Nephron progenitor cell (in vitro differentiated cells): ENCODE data around the gene CHRNA5.
"Not testable (repeated sequence)": the region's sequence is repeated elsewhere in the genome, so short reads cannot be mapped to it uniquely, and the experiment has no call there.

Source experiments
- DNase-seq: peaks from one replicate; pipeline ENCODE4 v3.0.0; 2021
- H3K27ac Mint-ChIP-seq: 2 replicates; pipeline ENCODE4 v1.8.0; 2021; ENCODE audit warnings: mild to moderate bottlenecking, moderate library complexity, mixed read lengths
- H3K27me3 Mint-ChIP-seq: 2 replicates; pipeline ENCODE4 v1.8.0; 2021; ENCODE audit warnings: mild to moderate bottlenecking, low read depth, mixed read lengths; ENCODE audit not compliant: poor library complexity
- H3K36me3 Mint-ChIP-seq: 2 replicates; pipeline ENCODE4 v1.8.0; 2021; ENCODE audit warnings: low read depth, mixed read lengths
- H3K4me1 Mint-ChIP-seq: 2 replicates; pipeline ENCODE4 v1.8.0; 2021; ENCODE audit warnings: mixed read lengths
- H3K4me3 Mint-ChIP-seq: 2 replicates; pipeline ENCODE4 v1.8.0; 2021; ENCODE audit warnings: mild to moderate bottlenecking, moderate library complexity, mixed read lengths
- H3K9me3 Mint-ChIP-seq: 2 replicates; pipeline ENCODE4 v1.8.0; 2021; ENCODE audit warnings: mild to moderate bottlenecking, moderate library complexity, mixed read lengths
- TF ChIP-seq, protein P1 (sequence below): fragments of 200-600 bp; sonication (generic); IDR thresholded peaks from 2 replicates; pipeline ENCODE4 v1.5.0; 2021; ENCODE audit warnings: antibody characterized with exemption

Gene CHRNA5

DNA sequence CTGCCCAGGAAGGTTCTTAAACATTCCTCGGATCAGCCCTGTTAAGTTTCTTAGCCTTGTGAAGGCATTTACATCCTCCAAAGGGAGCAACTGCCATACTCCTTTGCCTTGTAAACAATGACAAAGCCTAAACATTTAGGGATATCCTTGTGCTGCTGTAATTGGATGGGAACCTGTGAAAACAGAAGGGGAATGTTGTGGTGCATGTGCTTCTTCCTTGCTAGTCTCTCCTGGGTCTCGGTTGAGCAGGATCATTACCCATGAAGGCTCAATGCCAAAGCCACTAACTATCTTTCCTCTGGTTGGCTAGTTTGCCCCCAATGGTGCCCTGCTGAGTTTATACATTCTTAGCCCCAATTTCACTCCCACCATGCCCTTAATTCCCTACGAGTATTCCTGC is 38.1 kb downstream of the CHRNA5 start:
- Mint-ChIP-seq H3K4me3 (no peak overlapping the region), H3K27ac (no peak overlapping the region), H3K9me3 (peaks cover 35% of the 10 kb centered on the region), H3K4me1 (no peaks in the 10 kb centered on the region), H3K27me3 (no peaks in the 10 kb centered on the region), H3K36me3 (peaks cover 58% of the 10 kb centered on the region)
- DNase-seq: no peak
- TF ChIP-seq, protein P1, sequence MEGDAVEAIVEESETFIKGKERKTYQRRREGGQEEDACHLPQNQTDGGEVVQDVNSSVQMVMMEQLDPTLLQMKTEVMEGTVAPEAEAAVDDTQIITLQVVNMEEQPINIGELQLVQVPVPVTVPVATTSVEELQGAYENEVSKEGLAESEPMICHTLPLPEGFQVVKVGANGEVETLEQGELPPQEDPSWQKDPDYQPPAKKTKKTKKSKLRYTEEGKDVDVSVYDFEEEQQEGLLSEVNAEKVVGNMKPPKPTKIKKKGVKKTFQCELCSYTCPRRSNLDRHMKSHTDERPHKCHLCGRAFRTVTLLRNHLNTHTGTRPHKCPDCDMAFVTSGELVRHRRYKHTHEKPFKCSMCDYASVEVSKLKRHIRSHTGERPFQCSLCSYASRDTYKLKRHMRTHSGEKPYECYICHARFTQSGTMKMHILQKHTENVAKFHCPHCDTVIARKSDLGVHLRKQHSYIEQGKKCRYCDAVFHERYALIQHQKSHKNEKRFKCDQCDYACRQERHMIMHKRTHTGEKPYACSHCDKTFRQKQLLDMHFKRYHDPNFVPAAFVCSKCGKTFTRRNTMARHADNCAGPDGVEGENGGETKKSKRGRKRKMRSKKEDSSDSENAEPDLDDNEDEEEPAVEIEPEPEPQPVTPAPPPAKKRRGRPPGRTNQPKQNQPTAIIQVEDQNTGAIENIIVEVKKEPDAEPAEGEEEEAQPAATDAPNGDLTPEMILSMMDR: no peak

DNA sequence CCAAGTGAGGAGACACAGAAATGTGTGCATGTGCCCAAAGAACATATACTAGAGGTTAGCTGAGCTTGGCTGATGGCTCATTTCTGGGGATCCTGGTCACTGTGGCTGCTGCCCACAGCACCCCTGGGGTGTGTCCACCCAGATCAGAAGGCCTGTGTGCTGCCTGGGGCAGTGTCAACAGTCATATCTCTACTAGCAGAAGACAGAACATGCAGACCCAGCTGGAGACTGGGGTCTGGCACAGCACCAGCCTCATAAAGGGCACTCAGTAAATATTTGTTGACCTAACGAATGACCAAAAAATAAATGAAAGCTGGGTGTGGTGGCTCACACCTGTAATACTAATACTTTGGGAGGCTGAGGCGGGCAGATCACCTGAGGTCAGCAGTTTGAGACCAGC is 39.1 kb downstream of the CHRNA5 start:
- no peak for DNase-seq
- Mint-ChIP-seq H3K27ac (no peak overlapping the region), H3K4me3 (no peak overlapping the region), H3K36me3 (peaks cover 64% of the 10 kb centered on the region), H3K9me3 (peaks cover 44% of the 10 kb centered on the region), H3K4me1 (no peaks in the 10 kb centered on the region), H3K27me3 (no peaks in the 10 kb centered on the region)
- TF ChIP-seq, protein P1: no peak

DNA sequence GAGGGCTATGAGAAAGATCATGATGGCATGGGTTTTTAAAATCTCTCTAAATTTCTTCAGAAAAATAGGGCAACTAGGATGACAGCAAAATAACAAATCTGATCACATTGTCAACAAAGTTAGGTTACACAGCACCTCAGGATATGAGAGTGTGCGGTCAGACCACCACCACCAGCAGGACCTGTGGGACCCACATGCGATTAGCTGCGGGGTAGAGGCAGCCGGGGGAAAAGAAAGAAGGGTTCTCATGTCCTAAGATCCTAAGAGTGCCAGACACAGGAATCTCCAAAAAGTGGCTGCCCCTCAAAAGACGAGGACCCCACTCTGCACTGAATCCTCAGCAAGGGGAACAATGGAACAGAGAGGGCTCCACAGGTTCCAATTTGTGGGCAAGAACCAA is 39.9 kb downstream of the CHRNA5 start:
- H3K4me1 Mint-ChIP-seq: no peaks in the 10 kb centered on the region
- no peak for DNase-seq
- H3K4me3 Mint-ChIP-seq: no peak overlapping the region
- TF ChIP-seq, protein P1: no peak
- peaks cover 52% of the 10 kb centered on the region for H3K9me3 Mint-ChIP-seq
- no peak overlapping the region for H3K27ac Mint-ChIP-seq
- peaks cover 72% of the 10 kb centered on the region for H3K36me3 Mint-ChIP-seq
- H3K27me3 Mint-ChIP-seq: peaks cover 2% of the 10 kb centered on the region

DNA sequence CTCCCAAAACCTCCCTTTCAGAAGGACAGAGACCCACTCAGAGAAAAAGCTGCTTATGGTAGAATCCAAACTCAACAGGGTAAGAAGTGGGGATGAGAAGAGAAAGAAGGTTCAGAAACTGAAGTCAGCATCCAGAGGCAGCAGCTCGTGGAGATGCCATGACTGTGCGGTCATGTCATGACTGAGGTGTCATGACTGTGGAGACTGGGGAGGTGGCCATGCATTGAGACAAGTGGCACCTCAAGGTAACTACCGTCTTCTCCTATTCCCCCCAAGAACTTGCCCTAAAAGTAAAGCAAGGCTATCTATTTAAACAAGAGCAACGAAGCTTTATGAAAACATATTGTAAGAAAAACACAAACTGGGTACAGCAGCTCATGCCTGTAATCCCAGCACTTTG is 40.4 kb downstream of the CHRNA5 start:
- Mint-ChIP-seq H3K27ac (no peak overlapping the region), H3K4me1 (no peaks in the 10 kb centered on the region), H3K9me3 (peaks cover 54% of the 10 kb centered on the region), H3K27me3 (peaks cover 3% of the 10 kb centered on the region), H3K36me3 (peaks cover 74% of the 10 kb centered on the region), H3K4me3 (no peak overlapping the region)
- DNase-seq: no peak
- TF ChIP-seq, protein P1: no peak

DNA sequence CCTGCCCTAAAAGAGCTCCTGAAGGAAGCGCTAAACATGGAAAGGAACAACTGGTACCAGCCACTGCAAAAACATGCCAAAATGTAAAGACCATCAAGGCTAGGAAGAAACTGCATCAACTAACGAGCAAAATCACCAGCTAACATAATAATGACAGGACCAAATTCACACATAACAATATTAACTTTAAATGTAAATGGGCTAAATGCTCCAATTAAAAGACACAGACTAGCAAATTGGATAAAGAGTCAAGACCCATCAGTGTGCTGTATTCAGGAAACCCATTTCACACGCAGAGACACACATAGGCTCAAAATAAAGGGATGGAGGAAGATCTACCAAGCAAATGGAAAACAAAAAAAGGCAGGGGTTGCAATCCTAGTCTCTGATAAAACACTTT is 44.2 kb downstream of the CHRNA5 start:
- Mint-ChIP-seq H3K9me3 (peaks cover 60% of the 10 kb centered on the region), H3K36me3 (peaks cover 59% of the 10 kb centered on the region)
- not testable (repeated sequence) for H3K4me1 Mint-ChIP-seq, H3K27me3 Mint-ChIP-seq, H3K27ac Mint-ChIP-seq, DNase-seq, H3K4me3 Mint-ChIP-seq

DNA sequence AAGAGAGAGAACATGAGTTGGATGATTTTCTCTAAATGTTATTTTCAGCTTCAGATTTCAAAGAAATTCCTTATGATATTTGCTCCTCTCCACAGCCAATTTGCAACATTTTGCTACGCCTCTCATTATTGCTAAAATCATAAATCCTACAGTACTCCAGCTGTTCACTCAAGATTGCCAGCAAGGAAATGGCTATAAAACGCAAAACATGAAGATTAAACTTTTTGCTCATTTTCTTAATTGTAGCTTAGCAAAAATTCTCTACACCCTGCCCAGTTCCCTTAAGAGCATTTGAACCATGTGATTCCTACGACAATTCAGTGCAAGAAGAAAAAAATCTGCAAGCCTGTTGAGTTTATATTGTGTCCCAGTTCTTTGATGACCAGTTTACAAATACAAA is 48.7 kb downstream of the CHRNA5 start:
- peaks cover 7% of the 10 kb centered on the region for H3K4me1 Mint-ChIP-seq
- TF ChIP-seq, protein P1: no peak
- peaks cover 20% of the 10 kb centered on the region for H3K9me3 Mint-ChIP-seq
- H3K36me3 Mint-ChIP-seq: peaks cover 21% of the 10 kb centered on the region
- no peak overlapping the region for H3K4me3 Mint-ChIP-seq
- H3K27ac Mint-ChIP-seq: no peak overlapping the region
- DNase-seq: no peak
- peaks cover 13% of the 10 kb centered on the region for H3K27me3 Mint-ChIP-seq
